ENCODE results near the gene PRELID1.
"Not testable (repeated sequence)": the region's sequence is repeated elsewhere in the genome, so short reads cannot be mapped to it uniquely, and the experiment has no call there.

The PRELID1 gene

GRCh38 chr5:177336603-177337494 lies 33.2 kb downstream of the PRELID1 start:
- no peak for TF ChIP-seq CTCF (IDR thresholded peaks at IDR 0.05; ENCODE audit: borderline replicate concordance, insufficient read depth, low read depth, low read length)

GRCh38 chr5:177338251-177339106 lies 34.9 kb downstream of the PRELID1 start:
- TF ChIP-seq CTCF (IDR thresholded peaks at IDR 0.05; ENCODE audit: borderline replicate concordance, insufficient read depth, low read depth, low read length) = no peak
- H3K4me3 ChIP-seq (ENCODE audit: low read depth, low read length) = no peak overlapping the region

More at GRCh38 chr5:177336603-177337494, 33.2 kb downstream of the PRELID1 start:
- no peak overlapping the region for H3K4me3 ChIP-seq (ENCODE audit: low read depth, low read length)

GRCh38 chr5:177339107-177339638 lies 35.6 kb downstream of the PRELID1 start:
- no peak overlapping the region for H3K4me3 ChIP-seq (ENCODE audit: low read depth, low read length)
- no peak for TF ChIP-seq CTCF (IDR thresholded peaks at IDR 0.05; ENCODE audit: borderline replicate concordance, insufficient read depth, low read depth, low read length)

- not testable (repeated sequence) for H3K4me3 ChIP-seq (ENCODE audit: low read depth, low read length)
These were observed 39.4 kb downstream of the PRELID1 start for GRCh38 chr5:177343000-177343399.

GRCh38 chr5:177343777-177344176 lies 40.2 kb downstream of the PRELID1 start:
- no peak overlapping the region for H3K4me3 ChIP-seq (ENCODE audit: low read depth, low read length)
- TF ChIP-seq CTCF (IDR thresholded peaks at IDR 0.05; ENCODE audit: borderline replicate concordance, insufficient read depth, low read depth, low read length) = no peak

- no peak overlapping the region for H3K4me3 ChIP-seq (ENCODE audit: low read depth, low read length)
- TF ChIP-seq CTCF (IDR thresholded peaks at IDR 0.05; ENCODE audit: borderline replicate concordance, insufficient read depth, low read depth, low read length) = no peak
These were observed 41.3 kb downstream of the PRELID1 start for GRCh38 chr5:177344891-177345290.

- no peak overlapping the region for H3K4me3 ChIP-seq (ENCODE audit: low read depth, low read length)
- TF ChIP-seq CTCF (IDR thresholded peaks at IDR 0.05; ENCODE audit: borderline replicate concordance, insufficient read depth, low read depth, low read length) = no peak
These were observed 43.2 kb downstream of the PRELID1 start for GRCh38 chr5:177346820-177347219.
